Small intestine (tissue), 16 donors: ENCODE data around the gene FFAR2. TPM values are rescaled to one million over a fixed set of nuclear protein-coding genes. Genes with fewer than 3 reads are reported as not detected.
A peak's percentile ranks its signal among the peaks of the same experiment; 100 is the strongest.
"Not testable (repeated sequence)": the region's sequence is repeated elsewhere in the genome, so short reads cannot be mapped to it uniquely, and the experiment has no call there.

ENCODE experiments used
- DNase-seq, 2 donors: peaks; one replicate each; pipeline versions ENCODE4 v3.0.0 to v3.0.0-alpha.2; 2013
- FAIRE-seq: peaks from 2 replicates; lab custom pipeline; 2012; peaks lifted over from hg19 to GRCh38; lab: Jason Lieb, UNC
- H3K27ac ChIP-seq, 3 donors: one replicate each; pipeline ENCODE4 v1.5.1; 2013; ENCODE audit warnings: low read length in 2 of 3, mild to moderate bottlenecking in 2 of 3, control low read depth in 1 of 3, inconsistent platforms in 1 of 3, low read depth in 1 of 3, moderate library complexity in 1 of 3
- H3K27me3 ChIP-seq, 3 donors: one replicate each; pipeline ENCODE4 v1.6.1; 2013; ENCODE audit warnings: low read length in 3 of 3, inconsistent platforms in 1 of 3; ENCODE audit not compliant: control insufficient read depth in 3 of 3, insufficient read depth in 3 of 3
- H3K36me3 ChIP-seq, 3 donors: one replicate each; pipeline ENCODE4 v1.6.1; 2013; ENCODE audit warnings: low read length in 3 of 3, inconsistent platforms in 1 of 3, low read depth in 1 of 3, mild to moderate bottlenecking in 1 of 3, moderate library complexity in 1 of 3; ENCODE audit not compliant: control insufficient read depth in 3 of 3, insufficient read depth in 2 of 3
- H3K4me1 ChIP-seq, 3 donors: one replicate each; pipeline ENCODE4 v1.6.1; 2013; ENCODE audit warnings: low read length in 2 of 3, inconsistent platforms in 1 of 3, low read depth in 1 of 3, mild to moderate bottlenecking in 1 of 3, moderate library complexity in 1 of 3; ENCODE audit not compliant: control insufficient read depth in 3 of 3, insufficient read depth in 2 of 3
- H3K4me3 ChIP-seq, 3 donors: one replicate each; pipeline ENCODE4 v1.5.1; 2013; ENCODE audit warnings: low read length in 3 of 3, control low read depth in 1 of 3, inconsistent platforms in 1 of 3, low read depth in 1 of 3, mild to moderate bottlenecking in 1 of 3, moderate library complexity in 1 of 3
- H3K9me3 ChIP-seq, 2 donors: one replicate each; pipeline ENCODE4 v1.6.1; 2013; ENCODE audit warnings: low read depth in 1 of 2, low read length in 1 of 2; ENCODE audit not compliant: control insufficient read depth in 2 of 2, insufficient read depth in 1 of 2
- WGBS, 3 donors: extraction: QIAGEN DNeasy Blood & Tissue Kit; methylation state at CpG; one replicate each; pipeline ENCODE4 v1.1.7; 2013; 5-methylcytosine and 5-hydroxymethylcytosine counted together
- long read RNA-seq, 10 donors: transcript quantifications; one replicate each; lab custom pipeline, GENCODE V29; 2026
- polyA plus RNA-seq, 4 donors: library from polyadenylated mRNA; stranded (reverse) in 3 of 4; unstranded in 1 of 4; fragments of 200-250 nt in 3 of 4; fragments of 120-200 nt in 1 of 4; gene quantifications; one replicate each; pipeline versions ENCODE4 v1.2.1 to v1.2.3, GENCODE V29; 2013
- donor health status: healthy with polysubstance abuse.
- donor health status: control.
- donor health status: control.
- donor health status: Bipolar disorder and iron deficiency.
- donor health status: healthy.

Gene FFAR2
- polyA plus RNA-seq, result 1 to 10 TPM in 1 of 4 donors, under 1 TPM in 3; 0.54 to 3.7 (median 0.81) TPM
- long read RNA-seq, donor 1, transcript FFAR2-201 (1 exons, 2,051 nt), result major isoform, 7 of 7 reads
- long read RNA-seq, donor 1, partial matches to known transcripts, result 0 of 7 reads
- long read RNA-seq, donor 1, other reads (novel, unspliced or antisense), result 0 of 7 reads
- long read RNA-seq, donor 2, partial matches to known transcripts, result 0 of 1 reads
- long read RNA-seq, donor 2, other reads (novel, unspliced or antisense), result 0 of 1 reads
- long read RNA-seq, donor 3, result 0 reads
- long read RNA-seq, donor 4, result 0 reads
- long read RNA-seq, donor 5, partial matches to known transcripts, result 0 of 1 reads
- long read RNA-seq, donor 5, other reads (novel, unspliced or antisense), result 0 of 1 reads
- long read RNA-seq, donor 6, partial matches to known transcripts, result 0 of 3 reads
- long read RNA-seq, donor 6, other reads (novel, unspliced or antisense), result 0 of 3 reads
- long read RNA-seq, donor 7, result 0 reads
- long read RNA-seq, donor 8, result 0 reads
- long read RNA-seq, donor 9, result 0 reads
- long read RNA-seq, donor 10, transcript FFAR2-201 (1 exons, 2,051 nt), result major isoform, 5 of 5 reads
- long read RNA-seq, donor 10, partial matches to known transcripts, result 0 of 5 reads
- long read RNA-seq, donor 10, other reads (novel, unspliced or antisense), result 0 of 5 reads

DNA sequence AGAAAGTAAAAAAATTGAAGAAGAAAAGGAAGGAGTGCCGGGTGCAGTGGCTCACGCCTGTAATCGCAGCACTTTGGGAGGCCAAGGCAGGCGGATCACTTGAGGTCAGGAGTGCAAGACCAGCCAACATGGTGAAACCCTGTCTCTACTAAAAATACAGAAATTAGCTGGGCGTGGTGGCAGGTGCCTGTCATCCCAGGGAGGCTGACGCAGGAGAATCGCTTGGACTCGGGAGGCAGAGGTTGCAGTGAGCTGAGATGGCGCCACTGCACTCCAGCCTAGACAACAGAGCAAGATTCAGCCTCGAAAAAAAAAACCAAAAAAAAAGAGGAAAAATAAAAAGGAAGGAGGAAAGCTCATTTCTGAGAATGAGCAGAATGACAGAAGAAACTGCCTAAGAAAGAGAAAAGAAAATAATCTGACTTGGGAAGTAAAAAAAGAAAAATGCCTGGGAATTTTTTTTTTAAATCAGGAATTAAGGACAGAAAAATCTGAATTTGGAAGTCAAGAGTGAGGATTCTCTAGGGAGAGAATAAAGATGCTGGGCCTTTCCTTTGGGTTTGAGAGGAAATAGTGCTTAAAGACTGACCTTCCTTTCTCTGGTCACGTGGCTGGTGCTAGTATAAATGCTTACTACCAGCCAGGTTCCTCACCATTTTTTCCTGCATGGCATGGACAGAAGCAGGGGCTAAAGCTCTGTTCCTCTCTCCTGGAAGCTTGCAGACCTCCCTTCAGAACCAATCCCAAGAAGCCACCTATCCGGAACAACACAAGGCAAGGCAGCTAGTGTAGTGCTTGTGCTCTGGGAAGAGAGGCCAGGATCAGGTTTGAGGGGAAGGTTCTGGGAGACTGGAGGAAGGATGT lies at the start of gene FFAR2:
TSS of gene FFAR2 (plus strand) at position 652 of the 864 bp plus-strand sequence. CDS start 1,458 bp downstream, outside the sequence.
- FAIRE-seq, result no peak
- Histone ChIP-seq H3K27ac (peak within 1 kb of the TSS in 2 of 3 donors; percentile 50 to 71), H3K36me3 (no peaks in the 10 kb centered on the region)

DNA sequence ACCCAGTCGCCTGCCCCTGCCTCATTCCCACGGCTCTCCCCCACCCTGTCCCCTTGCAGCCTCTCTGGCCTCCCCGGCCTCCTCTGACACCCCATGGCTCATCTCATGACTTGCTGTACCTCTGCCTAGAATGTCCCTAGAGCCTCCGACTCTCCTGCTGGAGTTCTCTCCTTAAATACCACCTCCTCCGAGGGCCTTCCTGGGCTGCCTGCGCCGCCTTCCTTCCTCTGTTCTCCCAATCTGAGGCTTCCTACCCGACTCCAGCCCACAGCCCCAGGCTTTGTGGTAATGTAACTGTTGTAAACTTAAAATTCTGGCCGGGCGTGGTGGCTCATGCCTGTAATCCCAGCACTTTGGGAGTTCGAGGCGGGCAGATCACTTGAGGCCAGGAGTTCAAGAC lies 49.5 kb upstream of the FFAR2 start:
- H3K36me3 ChIP-seq, result no peaks in the 10 kb centered on the region
- FAIRE-seq (no peak), DNase-seq (no peak)
- peaks cover 0 to 5% (median 0%) of the 10 kb centered on the region in 3 donors for H3K4me1 ChIP-seq
- H3K4me3 ChIP-seq, result no peak overlapping the region
- no peak overlapping the region for H3K27ac ChIP-seq
- H3K9me3 ChIP-seq, result no peaks in the 10 kb centered on the region
- 88 to 90% (median 88%) methylated on average over 12 of the region's 12 CpGs for WGBS, 3 donors
- H3K27me3 ChIP-seq, result peaks cover 0 to 3% (median 0%) of the 10 kb centered on the region in 3 donors

More for the DNA sequence above, at the start of gene FFAR2:
- H3K27me3 ChIP-seq, result peaks cover 0 to 4% (median 3%) of the 10 kb centered on the region in 3 donors
- H3K9me3 ChIP-seq, result no peaks in the 10 kb centered on the region
- no peak within 1 kb of the TSS for H3K4me3 ChIP-seq
- WGBS, 3 donors, result 86 to 87% (median 87%) methylated on average over 12 of the region's 12 CpGs
- peaks cover 0 to 24% (median 8%) of the 10 kb centered on the region in 3 donors for H3K4me1 ChIP-seq
- no peak for DNase-seq

DNA sequence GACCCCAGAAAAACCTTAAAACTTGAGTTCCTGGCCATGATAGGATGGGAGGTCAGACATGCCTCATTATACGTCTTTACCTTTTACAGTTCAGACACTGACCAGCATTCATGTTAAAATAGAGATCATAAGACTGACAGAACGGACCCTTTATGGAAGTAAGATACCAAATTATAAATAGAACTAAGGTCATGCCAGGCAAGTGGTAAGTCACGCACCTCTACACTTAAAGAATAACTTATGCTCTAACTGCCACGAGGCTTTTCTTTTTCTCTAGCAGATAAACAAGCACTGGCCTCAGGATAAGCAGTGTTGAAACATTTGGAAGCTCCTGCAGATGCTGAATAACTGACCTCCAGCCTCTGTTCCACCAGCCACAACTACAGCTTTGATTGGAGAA lies 48.8 kb upstream of the FFAR2 start:
- Histone ChIP-seq H3K27ac (no peak overlapping the region), H3K9me3 (no peaks in the 10 kb centered on the region), H3K4me1 (peaks cover 0 to 5% (median 0%) of the 10 kb centered on the region in 3 donors), H3K36me3 (no peaks in the 10 kb centered on the region), H3K27me3 (peaks cover 0 to 3% (median 0%) of the 10 kb centered on the region in 3 donors), H3K4me3 (no peak overlapping the region)
- FAIRE-seq (no peak), DNase-seq (no peak)
- WGBS, 3 donors, result 80 to 84% (median 83%) methylated on average over 4 of the region's 4 CpGs

DNA sequence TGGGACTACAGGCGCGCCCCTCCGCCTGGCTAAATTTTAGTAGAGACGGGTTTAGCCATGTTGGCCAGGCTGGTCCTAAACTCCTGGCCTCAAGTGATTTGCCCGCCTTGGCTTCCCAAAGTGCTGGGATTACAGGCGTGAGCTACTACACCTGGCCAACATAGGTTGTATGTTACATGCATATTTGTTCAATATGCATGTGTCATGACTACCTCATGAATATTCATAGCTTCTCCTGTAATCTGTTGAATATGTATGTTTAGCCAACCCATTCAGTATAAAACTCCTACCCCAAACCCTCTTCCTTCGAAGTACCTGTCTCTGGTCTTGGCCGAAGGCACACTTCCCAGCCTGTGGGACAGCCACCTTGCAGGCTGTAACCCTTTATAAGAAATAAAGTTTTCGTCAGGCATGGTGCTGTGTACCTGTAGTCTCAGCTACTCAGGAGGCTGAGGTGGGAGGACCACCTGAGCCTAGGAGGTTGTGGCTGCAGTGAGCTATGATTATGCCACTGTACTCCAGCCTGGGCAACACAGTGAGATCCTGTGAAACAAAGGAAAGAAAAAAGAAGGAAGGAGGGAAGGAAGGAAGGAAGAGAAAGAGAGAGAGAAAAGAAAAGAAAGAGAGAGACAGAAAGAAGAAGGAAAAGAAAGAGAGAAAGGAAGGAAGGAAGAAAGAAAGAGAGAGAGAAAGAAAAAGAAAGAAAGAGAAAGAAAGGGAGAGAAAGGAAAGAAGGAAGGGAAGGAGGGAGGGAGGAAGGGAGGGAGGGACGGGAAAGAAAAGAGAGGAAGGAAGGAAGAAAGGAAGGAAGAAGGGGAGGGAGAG lies 47.9 kb upstream of the FFAR2 start:
- whole genome bisulfite sequencing, 3 donors, result 81 to 84% (median 84%) methylated on average over 10 of the region's 10 CpGs
- Histone ChIP-seq H3K4me3 (no peak overlapping the region), H3K27ac (no peak overlapping the region), H3K27me3 (peaks cover 0 to 3% (median 0%) of the 10 kb centered on the region in 3 donors), H3K36me3 (no peaks in the 10 kb centered on the region), H3K4me1 (peaks cover 0 to 5% (median 0%) of the 10 kb centered on the region in 3 donors), H3K9me3 (no peaks in the 10 kb centered on the region)
- FAIRE-seq, result no peak
- no peak for DNase-seq

DNA sequence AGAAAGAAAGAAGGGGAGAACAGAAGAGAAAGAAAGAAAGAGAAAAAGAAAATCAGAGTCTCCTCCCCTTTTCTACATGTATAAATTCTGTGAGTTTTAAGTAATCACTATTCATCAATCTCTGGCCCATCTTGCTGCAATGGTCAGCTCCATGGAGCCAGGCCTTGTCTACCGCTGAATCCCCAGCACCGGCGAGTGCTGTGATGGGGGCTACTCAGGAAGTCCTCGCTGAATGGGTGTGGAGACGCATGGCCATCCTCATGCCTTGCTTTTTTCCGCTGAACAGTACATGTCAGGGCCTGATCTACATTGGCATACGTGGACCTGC lies 47.3 kb upstream of the FFAR2 start:
- H3K4me3 ChIP-seq, result no peak overlapping the region
- no peak for DNase-seq
- H3K36me3 ChIP-seq, result no peaks in the 10 kb centered on the region
- peaks cover 0 to 3% (median 0%) of the 10 kb centered on the region in 3 donors for H3K4me1 ChIP-seq
- H3K27ac ChIP-seq, result no peak overlapping the region
- WGBS, 3 donors, result 92 to 97% (median 95%) methylated on average over 7 of the region's 7 CpGs
- H3K27me3 ChIP-seq, result peaks cover 0 to 2% (median 0%) of the 10 kb centered on the region in 3 donors
- no peaks in the 10 kb centered on the region for H3K9me3 ChIP-seq
- FAIRE-seq, result no peak

DNA sequence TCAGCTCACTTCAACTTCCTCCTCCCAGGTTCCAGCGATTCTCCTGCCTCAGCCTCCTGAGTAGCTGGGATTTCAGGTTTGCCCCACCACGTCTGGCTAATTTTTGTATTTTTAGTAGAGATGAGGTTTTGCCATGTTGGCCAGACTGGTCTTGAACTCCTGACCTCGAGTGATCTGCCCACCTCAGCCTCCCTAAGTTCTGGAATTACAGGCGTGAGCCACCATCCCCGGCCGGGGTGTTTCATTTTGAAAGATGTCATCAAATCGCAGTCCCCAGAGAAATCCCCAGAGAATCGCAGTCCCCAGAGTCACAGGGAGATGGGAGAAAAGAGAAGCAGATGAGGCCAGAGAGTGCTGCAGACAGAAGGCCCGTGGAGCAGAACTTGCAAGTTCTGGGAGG lies 46.6 kb upstream of the FFAR2 start:
- 74 to 84% (median 83%) methylated on average over 9 of the region's 9 CpGs for WGBS, 3 donors
- not testable (repeated sequence) for DNase-seq, H3K4me1 ChIP-seq, H3K27ac ChIP-seq, FAIRE-seq, H3K4me3 ChIP-seq, H3K9me3 ChIP-seq, H3K36me3 ChIP-seq, H3K27me3 ChIP-seq

DNA sequence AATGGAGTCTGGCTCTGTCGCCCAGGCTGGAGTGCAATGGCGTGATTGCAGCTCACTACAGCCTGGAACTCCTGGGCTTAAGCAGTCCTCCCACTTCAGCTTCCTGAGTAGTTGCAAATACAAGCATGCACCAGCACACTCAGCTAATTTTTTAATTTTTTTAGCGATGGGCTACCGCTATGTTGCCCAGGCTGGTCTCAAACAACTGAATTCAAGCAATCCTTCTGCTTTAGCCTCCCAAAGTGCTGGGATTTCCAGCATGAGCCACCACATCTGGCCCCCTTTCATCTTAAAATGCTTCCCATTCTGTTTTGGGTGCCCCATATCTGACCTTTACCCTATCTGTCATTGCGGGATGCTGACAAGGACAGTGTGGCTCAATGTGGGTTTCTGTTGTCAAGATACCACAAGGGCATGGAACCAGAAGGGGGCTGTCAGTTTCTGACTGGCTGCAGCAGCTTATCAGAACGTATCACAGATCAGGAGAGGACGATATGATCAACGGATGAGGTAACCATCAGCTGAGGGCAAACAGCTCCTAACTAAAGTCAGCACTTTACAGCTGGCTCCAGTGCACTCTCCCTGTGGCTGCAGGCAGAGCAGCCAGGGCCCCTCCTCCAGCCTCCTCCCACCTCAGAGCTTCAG lies 44.8 kb upstream of the FFAR2 start:
- H3K4me3 ChIP-seq, result no peak overlapping the region
- no peaks in the 10 kb centered on the region for H3K4me1 ChIP-seq
- no peak for FAIRE-seq

More for the DNA sequence above, 44.8 kb upstream of the FFAR2 start:
- Histone ChIP-seq H3K9me3 (no peaks in the 10 kb centered on the region), H3K27ac (no peak overlapping the region), H3K36me3 (no peaks in the 10 kb centered on the region), H3K27me3 (peaks cover 0 to under 1% (median 0%) of the 10 kb centered on the region in 3 donors)
- no peak for DNase-seq
- WGBS, 3 donors, result 80 to 91% (median 81%) methylated on average over 8 of the region's 8 CpGs
